Measurements from ENCODE around the gene OSTF1.

OSTF1 gene

GRCh38 chr9:75064307-75065025 lies 23.8 kb upstream of the OSTF1 start (continued):
- TF ChIP-seq, protein P1, sequence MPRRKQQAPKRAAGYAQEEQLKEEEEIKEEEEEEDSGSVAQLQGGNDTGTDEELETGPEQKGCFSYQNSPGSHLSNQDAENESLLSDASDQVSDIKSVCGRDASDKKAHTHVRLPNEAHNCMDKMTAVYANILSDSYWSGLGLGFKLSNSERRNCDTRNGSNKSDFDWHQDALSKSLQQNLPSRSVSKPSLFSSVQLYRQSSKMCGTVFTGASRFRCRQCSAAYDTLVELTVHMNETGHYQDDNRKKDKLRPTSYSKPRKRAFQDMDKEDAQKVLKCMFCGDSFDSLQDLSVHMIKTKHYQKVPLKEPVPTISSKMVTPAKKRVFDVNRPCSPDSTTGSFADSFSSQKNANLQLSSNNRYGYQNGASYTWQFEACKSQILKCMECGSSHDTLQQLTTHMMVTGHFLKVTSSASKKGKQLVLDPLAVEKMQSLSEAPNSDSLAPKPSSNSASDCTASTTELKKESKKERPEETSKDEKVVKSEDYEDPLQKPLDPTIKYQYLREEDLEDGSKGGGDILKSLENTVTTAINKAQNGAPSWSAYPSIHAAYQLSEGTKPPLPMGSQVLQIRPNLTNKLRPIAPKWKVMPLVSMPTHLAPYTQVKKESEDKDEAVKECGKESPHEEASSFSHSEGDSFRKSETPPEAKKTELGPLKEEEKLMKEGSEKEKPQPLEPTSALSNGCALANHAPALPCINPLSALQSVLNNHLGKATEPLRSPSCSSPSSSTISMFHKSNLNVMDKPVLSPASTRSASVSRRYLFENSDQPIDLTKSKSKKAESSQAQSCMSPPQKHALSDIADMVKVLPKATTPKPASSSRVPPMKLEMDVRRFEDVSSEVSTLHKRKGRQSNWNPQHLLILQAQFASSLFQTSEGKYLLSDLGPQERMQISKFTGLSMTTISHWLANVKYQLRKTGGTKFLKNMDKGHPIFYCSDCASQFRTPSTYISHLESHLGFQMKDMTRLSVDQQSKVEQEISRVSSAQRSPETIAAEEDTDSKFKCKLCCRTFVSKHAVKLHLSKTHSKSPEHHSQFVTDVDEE (CRISPR knock-in tag; IDR thresholded peaks at IDR 0.05) = no peak
- TF ChIP-seq ESRRG (CRISPR knock-in tag; IDR thresholded peaks at IDR 0.05) (no peak), PPARA (CRISPR knock-in tag; IDR thresholded peaks at IDR 0.05; ENCODE audit: borderline replicate concordance) (no peak), ISL1 (CRISPR knock-in tag; IDR thresholded peaks at IDR 0.05) (no peak), ARNTL (CRISPR knock-in tag; IDR thresholded peaks at IDR 0.05; ENCODE audit: borderline replicate concordance, low read depth) (no peak), ZNF565 (CRISPR knock-in tag; conservative IDR thresholded peaks at IDR 0.05; ENCODE audit: low read depth) (no peak), SNAI2 (CRISPR knock-in tag; IDR thresholded peaks at IDR 0.05) (no peak)

- ATAC-seq = no peak
- no peak for TF ChIP-seq SNAI2 (CRISPR knock-in tag; IDR thresholded peaks at IDR 0.05)
- no peak for TF ChIP-seq TOX (CRISPR knock-in tag; IDR thresholded peaks at IDR 0.05; ENCODE audit: borderline replicate concordance)
- no peak for TF ChIP-seq BACH2 (CRISPR knock-in tag; IDR thresholded peaks at IDR 0.05; ENCODE audit: borderline replicate concordance)
- TF ChIP-seq, protein P1 (CRISPR knock-in tag; IDR thresholded peaks at IDR 0.05) = no peak
- no peak for TF ChIP-seq ISL1 (CRISPR knock-in tag; IDR thresholded peaks at IDR 0.05)
- TF ChIP-seq ZNF70 (CRISPR knock-in tag; IDR thresholded peaks at IDR 0.05) = no peak
- TF ChIP-seq GLIS3 (CRISPR knock-in tag; IDR thresholded peaks at IDR 0.05) = no peak
- TF ChIP-seq ESRRG (CRISPR knock-in tag; IDR thresholded peaks at IDR 0.05) = no peak
- TF ChIP-seq CSDC2 (CRISPR knock-in tag; IDR thresholded peaks at IDR 0.05) = no peak
- no peak for TF ChIP-seq POU6F1 (CRISPR knock-in tag; IDR thresholded peaks at IDR 0.05; ENCODE audit: borderline replicate concordance, low read depth)
- no peak for TF ChIP-seq ZNF8 (CRISPR knock-in tag; IDR thresholded peaks at IDR 0.05)
- no peak for TF ChIP-seq RARB (CRISPR knock-in tag; IDR thresholded peaks at IDR 0.05)
- TF ChIP-seq TCF4 (CRISPR knock-in tag; IDR thresholded peaks at IDR 0.05; ENCODE audit: borderline replicate concordance) = no peak
- TF ChIP-seq, protein P2, sequence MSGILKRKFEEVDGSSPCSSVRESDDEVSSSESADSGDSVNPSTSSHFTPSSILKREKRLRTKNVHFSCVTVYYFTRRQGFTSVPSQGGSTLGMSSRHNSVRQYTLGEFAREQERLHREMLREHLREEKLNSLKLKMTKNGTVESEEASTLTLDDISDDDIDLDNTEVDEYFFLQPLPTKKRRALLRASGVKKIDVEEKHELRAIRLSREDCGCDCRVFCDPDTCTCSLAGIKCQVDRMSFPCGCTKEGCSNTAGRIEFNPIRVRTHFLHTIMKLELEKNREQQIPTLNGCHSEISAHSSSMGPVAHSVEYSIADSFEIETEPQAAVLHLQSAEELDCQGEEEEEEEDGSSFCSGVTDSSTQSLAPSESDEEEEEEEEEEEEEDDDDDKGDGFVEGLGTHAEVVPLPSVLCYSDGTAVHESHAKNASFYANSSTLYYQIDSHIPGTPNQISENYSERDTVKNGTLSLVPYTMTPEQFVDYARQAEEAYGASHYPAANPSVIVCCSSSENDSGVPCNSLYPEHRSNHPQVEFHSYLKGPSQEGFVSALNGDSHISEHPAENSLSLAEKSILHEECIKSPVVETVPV (CRISPR knock-in tag; IDR thresholded peaks at IDR 0.05) = no peak
- TF ChIP-seq ZFP3 (CRISPR knock-in tag; IDR thresholded peaks at IDR 0.05) = no peak
- no peak for TF ChIP-seq PPARA (CRISPR knock-in tag; IDR thresholded peaks at IDR 0.05; ENCODE audit: borderline replicate concordance)
- TF ChIP-seq, protein P3, sequence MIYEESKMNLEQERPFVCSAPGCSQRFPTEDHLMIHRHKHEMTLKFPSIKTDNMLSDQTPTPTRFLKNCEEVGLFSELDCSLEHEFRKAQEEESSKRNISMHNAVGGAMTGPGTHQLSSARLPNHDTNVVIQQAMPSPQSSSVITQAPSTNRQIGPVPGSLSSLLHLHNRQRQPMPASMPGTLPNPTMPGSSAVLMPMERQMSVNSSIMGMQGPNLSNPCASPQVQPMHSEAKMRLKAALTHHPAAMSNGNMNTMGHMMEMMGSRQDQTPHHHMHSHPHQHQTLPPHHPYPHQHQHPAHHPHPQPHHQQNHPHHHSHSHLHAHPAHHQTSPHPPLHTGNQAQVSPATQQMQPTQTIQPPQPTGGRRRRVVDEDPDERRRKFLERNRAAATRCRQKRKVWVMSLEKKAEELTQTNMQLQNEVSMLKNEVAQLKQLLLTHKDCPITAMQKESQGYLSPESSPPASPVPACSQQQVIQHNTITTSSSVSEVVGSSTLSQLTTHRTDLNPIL (CRISPR knock-in tag; IDR thresholded peaks at IDR 0.05; ENCODE audit: low read depth) = no peak
- TF ChIP-seq OSR1 (CRISPR knock-in tag; IDR thresholded peaks at IDR 0.05) = no peak
- TF ChIP-seq ZC3H10 (CRISPR knock-in tag; IDR thresholded peaks at IDR 0.05) = no peak
Observed at GRCh38 chr9:75065510-75065909, 22.8 kb upstream of the OSTF1 start.
